Effector memory CD8-positive, alpha-beta T cell (primary cell): ENCODE measurements around the gene LMAN1L.

Experiments
- ATAC-seq: fragments of 150-1000 bp; cut with Tn5 transposase; replicated peaks from 2 replicates; pipeline ENCODE4 v1.10.0; 2021; ENCODE audit warnings: mild to moderate bottlenecking, moderate library complexity
- DNase-seq, 3 experiments: peaks; one replicate each; pipeline ENCODE4 v3.0.0; 2021
- H3K27ac Mint-ChIP-seq, 2 donors: one replicate each; pipeline ENCODE4 v1.8.0; 2022; ENCODE audit warnings: mild to moderate bottlenecking in 2 of 2, mixed read lengths in 2 of 2, moderate library complexity in 2 of 2
- H3K27me3 Mint-ChIP-seq, 2 donors: one replicate each; pipeline ENCODE4 v1.8.0; 2022; ENCODE audit warnings: mixed read lengths in 2 of 2
- H3K36me3 Mint-ChIP-seq: one replicate; pipeline ENCODE4 v1.8.0; 2022; ENCODE audit warnings: mild to moderate bottlenecking, moderate library complexity, mixed read lengths; ENCODE audit not compliant: insufficient read depth
- H3K4me1 Mint-ChIP-seq, 2 donors: one replicate each; pipeline ENCODE4 v1.8.0; 2022; ENCODE audit warnings: low read depth in 2 of 2, mixed read lengths in 2 of 2
- H3K4me3 Mint-ChIP-seq, 2 donors: one replicate each; pipeline ENCODE4 v1.8.0; 2022; ENCODE audit warnings: mild to moderate bottlenecking in 2 of 2, mixed read lengths in 2 of 2, moderate library complexity in 2 of 2
- H3K9me3 Mint-ChIP-seq, 2 donors: one replicate each; pipeline ENCODE4 v1.8.0; 2022; ENCODE audit warnings: mixed read lengths in 2 of 2

The LMAN1L gene

DNA sequence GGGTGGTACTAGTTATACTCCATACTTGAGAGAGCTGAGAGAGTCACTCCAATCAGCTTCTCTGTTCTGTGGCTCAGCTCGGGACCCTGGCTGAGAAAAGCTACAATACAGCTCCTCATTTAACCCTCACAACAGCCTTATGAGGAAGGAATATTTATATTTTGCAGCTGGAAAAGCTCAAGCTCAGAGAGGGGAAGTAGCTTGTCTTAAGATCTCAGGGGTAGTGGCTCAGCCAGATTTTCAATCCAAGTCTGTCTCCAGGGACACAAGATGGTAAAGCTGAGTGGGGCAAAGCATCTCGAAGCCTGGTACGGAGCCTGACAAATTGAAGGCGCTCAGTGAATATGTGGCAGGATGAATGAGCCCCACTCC, 45.7 kb downstream of the LMAN1L start:
- Mint-ChIP-seq H3K36me3 (peaks cover 50% of the 10 kb centered on the region), H3K4me1 (peaks cover 33 to 37% of the 10 kb centered on the region in 2 donors), H3K27me3 (no peaks in the 10 kb centered on the region), H3K27ac (peak overlapping the region; percentile 74 to 93), H3K4me3 (peak overlapping the region; percentile 30 to 68), H3K9me3 (no peaks in the 10 kb centered on the region)
- ATAC-seq (no peak), DNase-seq (no peak)

- DNase-seq (no peak), ATAC-seq (peak; percentile 33)
- H3K27ac Mint-ChIP-seq: peak overlapping the region; percentile 78 to 82
- no peaks in the 10 kb centered on the region for H3K9me3 Mint-ChIP-seq
- peaks cover 41% of the 10 kb centered on the region for H3K36me3 Mint-ChIP-seq
- peaks cover 46 to 55% of the 10 kb centered on the region in 2 donors for H3K4me1 Mint-ChIP-seq
- H3K27me3 Mint-ChIP-seq: no peaks in the 10 kb centered on the region
- H3K4me3 Mint-ChIP-seq: peak overlapping the region; percentile 9 to 37
Observed at GRCh38 chr15:74863239-74864056, 50.8 kb downstream of the LMAN1L start.

- Mint-ChIP-seq H3K9me3 (no peaks in the 10 kb centered on the region), H3K27me3 (no peaks in the 10 kb centered on the region), H3K27ac (peak overlapping the region; percentile 11 to 78), H3K36me3 (peaks cover 39% of the 10 kb centered on the region), H3K4me3 (peak overlapping the region in 1 of 2 donors; percentile 30), H3K4me1 (peaks cover 42 to 53% of the 10 kb centered on the region in 2 donors)
- no peak for ATAC-seq
- DNase-seq: no peak
Observed at GRCh38 chr15:74864296-74864695, 51.7 kb downstream of the LMAN1L start.

DNA sequence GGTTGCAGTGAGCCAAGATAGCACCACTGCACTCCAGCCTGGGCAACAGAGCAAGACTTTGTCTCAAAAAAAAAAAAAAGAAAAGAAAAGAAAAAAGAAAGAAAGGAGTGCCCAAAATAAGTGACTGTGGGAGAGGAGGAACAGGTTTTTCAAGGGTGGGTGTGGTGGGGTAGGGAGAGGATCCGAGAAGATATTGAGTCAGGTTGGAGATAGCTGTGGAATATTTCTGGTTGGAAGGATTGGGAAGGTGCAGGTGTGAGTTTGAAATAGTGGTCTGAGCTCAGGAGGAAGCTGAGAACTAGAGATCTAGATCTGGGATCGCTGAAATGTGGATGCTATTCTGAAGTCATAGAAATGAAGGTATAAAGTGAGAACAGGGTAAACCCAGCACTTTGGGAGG, 52.7 kb downstream of the LMAN1L start:
- ATAC-seq (no peak), DNase-seq (no peak)
- Mint-ChIP-seq H3K9me3 (no peaks in the 10 kb centered on the region), H3K27me3 (no peaks in the 10 kb centered on the region), H3K4me1 (peaks cover 48 to 62% of the 10 kb centered on the region in 2 donors), H3K27ac (peak overlapping the region; percentile 11 to 78), H3K4me3 (peak overlapping the region; percentile 72 to 78), H3K36me3 (peaks cover 37% of the 10 kb centered on the region)

DNA sequence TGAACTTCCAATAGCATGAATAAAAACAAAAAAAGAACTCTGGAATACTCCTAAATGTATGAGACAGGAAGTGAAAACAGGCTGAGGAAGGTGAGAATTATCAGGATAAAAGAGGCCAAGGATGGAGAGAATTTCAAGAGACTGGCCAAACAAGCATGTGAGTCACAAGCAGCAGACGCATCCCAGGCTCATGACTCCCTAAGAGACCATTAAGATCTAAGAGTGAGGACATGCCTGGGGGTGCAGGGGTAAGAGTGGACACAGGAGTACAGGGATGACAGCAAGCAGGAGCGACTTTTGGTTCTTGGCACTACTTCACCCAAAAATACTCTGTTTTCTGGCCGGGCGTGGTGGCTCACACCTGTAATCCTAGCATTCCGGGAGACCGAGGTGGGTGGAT, 53.5 kb downstream of the LMAN1L start:
- no peaks in the 10 kb centered on the region for H3K27me3 Mint-ChIP-seq
- H3K4me3 Mint-ChIP-seq: peak overlapping the region; percentile 72 to 78
- no peaks in the 10 kb centered on the region for H3K9me3 Mint-ChIP-seq
- DNase-seq (no peak), ATAC-seq (no peak)
- H3K4me1 Mint-ChIP-seq: peaks cover 55 to 68% of the 10 kb centered on the region in 2 donors
- H3K27ac Mint-ChIP-seq: peak overlapping the region; percentile 11 to 78
- peaks cover 36% of the 10 kb centered on the region for H3K36me3 Mint-ChIP-seq

DNA sequence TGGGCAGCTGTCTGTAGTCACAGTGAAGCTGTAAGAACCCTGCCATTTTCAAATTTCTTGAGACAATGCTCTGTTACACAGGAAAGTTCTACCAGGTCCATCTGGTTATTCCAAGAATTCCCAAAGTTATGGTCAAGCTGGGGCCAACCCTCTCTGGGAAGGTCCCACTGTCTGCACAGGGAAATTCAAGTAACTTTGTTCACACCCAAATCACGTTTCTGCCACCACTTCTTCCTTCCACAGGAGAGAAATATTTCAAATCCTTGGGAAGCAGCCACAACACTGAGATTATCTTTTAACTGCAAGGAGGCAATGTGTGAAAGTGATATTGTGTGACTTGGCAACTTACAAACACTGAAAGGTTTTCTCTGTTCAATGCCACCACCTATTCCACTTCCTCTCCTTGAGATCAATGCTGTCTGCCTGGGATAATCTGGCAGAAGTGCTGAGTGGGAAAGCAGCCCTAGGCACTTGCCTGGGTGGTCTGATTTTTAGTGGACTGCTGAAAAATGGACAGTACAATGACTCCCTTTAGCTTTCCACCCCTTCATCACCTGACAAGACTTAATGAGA, 54.9 kb downstream of the LMAN1L start:
- ATAC-seq: no peak
- no peaks in the 10 kb centered on the region for H3K9me3 Mint-ChIP-seq

DNA sequence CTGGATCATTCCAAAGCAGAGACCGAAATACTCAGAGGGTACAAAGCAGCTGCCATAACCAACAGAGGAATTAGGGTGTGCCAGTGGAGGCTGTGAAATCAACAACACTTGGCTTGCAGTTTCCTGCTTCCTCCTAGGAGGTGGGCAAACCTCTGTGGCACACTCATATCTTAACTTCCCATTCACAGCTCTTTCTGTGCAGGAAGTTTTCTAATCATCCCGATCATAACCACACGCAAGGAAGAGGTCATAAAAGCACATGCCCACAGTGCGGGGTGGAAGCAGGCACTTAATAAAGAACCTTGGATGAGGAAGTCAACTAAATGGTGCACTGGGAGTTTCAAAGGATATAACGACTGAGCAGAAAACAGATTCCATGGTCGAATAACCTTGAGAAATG, 55.4 kb downstream of the LMAN1L start:
- Mint-ChIP-seq H3K4me3 (peak overlapping the region; percentile 72 to 78), H3K9me3 (no peaks in the 10 kb centered on the region), H3K27me3 (no peaks in the 10 kb centered on the region), H3K36me3 (peaks cover 25% of the 10 kb centered on the region), H3K4me1 (peaks cover 66 to 73% of the 10 kb centered on the region in 2 donors), H3K27ac (peak overlapping the region; percentile 84 to 89)
- ATAC-seq: no peak
- DNase-seq: no peak

More for the DNA sequence above, 54.9 kb downstream of the LMAN1L start:
- Mint-ChIP-seq H3K4me3 (peak overlapping the region; percentile 72 to 78), H3K4me1 (peaks cover 62 to 70% of the 10 kb centered on the region in 2 donors), H3K36me3 (peaks cover 24% of the 10 kb centered on the region), H3K27me3 (no peaks in the 10 kb centered on the region), H3K27ac (peak overlapping the region; percentile 84 to 89)
- no peak for DNase-seq

DNA sequence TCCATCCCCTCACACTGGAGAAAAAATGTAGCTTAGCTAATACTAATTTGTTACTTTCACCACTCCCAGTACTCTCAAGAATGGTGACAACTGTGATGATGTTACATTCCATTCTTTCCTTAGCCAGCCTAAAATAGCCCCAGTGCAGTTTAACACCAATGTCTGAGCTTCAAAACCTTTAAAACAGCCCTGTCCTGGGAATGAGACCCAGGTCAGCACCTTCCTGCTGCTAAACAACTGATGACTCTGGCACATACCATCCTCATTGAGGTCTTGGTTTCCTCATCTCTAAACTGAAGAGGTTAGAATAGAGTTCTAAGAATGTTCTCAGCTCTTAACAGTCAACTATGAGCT, 56.7 kb downstream of the LMAN1L start:
- DNase-seq (no peak), ATAC-seq (no peak)
- Mint-ChIP-seq H3K9me3 (no peaks in the 10 kb centered on the region), H3K4me1 (peaks cover 63 to 71% of the 10 kb centered on the region in 2 donors), H3K27ac (peak overlapping the region; percentile 93 to 94), H3K27me3 (no peaks in the 10 kb centered on the region), H3K4me3 (peak overlapping the region; percentile 97 to 98), H3K36me3 (peaks cover 35% of the 10 kb centered on the region)

- peaks cover 39% of the 10 kb centered on the region for H3K36me3 Mint-ChIP-seq
- ATAC-seq (peak; percentile 17), DNase-seq (peak in 1 of 3 experiments; percentile 14)
- no peaks in the 10 kb centered on the region for H3K27me3 Mint-ChIP-seq
- H3K27ac Mint-ChIP-seq: peak overlapping the region; percentile 93 to 94
- peaks cover 60 to 66% of the 10 kb centered on the region in 2 donors for H3K4me1 Mint-ChIP-seq
- H3K9me3 Mint-ChIP-seq: no peaks in the 10 kb centered on the region
- peak overlapping the region; percentile 97 to 98 for H3K4me3 Mint-ChIP-seq
Observed at GRCh38 chr15:74869726-74870407, 57.2 kb downstream of the LMAN1L start.

DNA sequence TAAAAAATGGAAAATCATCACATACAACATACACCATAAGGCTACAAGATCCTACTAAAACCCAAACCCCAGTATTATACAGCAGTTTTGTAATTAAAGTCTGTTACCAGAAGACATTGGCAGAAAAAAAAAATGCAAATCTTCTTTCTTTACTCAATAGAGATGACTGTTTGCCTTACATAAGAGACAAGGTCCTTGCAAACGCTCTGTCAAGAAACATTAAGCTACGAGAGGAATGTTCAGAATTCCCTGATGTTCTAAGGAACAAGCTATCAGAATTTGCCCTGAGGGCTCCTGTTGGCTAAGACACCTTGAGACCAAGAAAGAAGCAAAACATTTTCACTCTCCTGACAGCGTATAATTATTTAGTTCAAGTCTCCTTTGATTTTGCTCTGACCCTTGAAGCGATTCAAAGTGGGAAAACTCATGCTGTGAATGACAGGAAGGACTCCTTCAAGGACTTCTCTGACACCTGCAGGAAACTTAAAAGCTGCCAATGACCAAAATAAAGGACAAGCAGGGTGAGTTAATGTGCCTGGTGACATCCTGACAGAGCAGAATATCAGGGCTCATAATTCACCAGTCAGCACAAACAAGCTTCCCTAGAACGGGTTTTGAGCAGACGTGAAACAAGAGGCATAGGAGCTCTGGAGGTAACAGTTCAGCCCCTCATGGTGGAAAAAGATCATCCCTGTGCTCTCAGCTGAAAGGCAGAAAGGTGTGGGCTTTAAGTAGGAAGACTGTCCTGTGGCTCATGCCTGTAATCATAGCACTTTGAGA, 58.0 kb downstream of the LMAN1L start:
- Mint-ChIP-seq H3K27ac (peak overlapping the region; percentile 93 to 94), H3K4me1 (peaks cover 57 to 66% of the 10 kb centered on the region in 2 donors), H3K9me3 (no peaks in the 10 kb centered on the region), H3K27me3 (no peaks in the 10 kb centered on the region), H3K4me3 (peak overlapping the region; percentile 97 to 98), H3K36me3 (peaks cover 39% of the 10 kb centered on the region)
- ATAC-seq: no peak
- no peak for DNase-seq

DNA sequence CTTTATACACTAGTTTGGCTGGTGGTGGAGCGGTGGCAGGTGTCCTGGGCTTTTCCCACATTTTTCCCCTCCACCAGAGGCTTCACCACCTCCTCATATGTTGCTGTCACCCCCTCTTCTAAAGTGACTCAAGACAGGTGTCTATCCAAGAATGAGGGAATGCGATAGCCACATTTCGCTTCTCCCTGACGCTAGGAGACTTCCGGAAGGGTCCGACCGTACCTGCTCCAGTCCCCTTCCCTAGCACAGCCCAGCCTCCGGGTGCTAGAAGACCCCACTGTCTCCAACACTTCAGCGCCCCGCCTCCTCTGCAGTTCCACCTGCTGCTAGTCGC, 60.0 kb downstream of the LMAN1L start:
- peak overlapping the region; percentile 93 to 95 for H3K27ac Mint-ChIP-seq
- DNase-seq (no peak), ATAC-seq (no peak)
- no peaks in the 10 kb centered on the region for H3K27me3 Mint-ChIP-seq
- peak overlapping the region; percentile 97 to 98 for H3K4me3 Mint-ChIP-seq
- no peaks in the 10 kb centered on the region for H3K9me3 Mint-ChIP-seq
- peaks cover 41% of the 10 kb centered on the region for H3K36me3 Mint-ChIP-seq
- peaks cover 39 to 46% of the 10 kb centered on the region in 2 donors for H3K4me1 Mint-ChIP-seq

- ATAC-seq (peak; percentile 91), DNase-seq (peak; percentile 84 to 89 (median 87))
- Mint-ChIP-seq H3K4me1 (peaks cover 34 to 41% of the 10 kb centered on the region in 2 donors), H3K9me3 (no peaks in the 10 kb centered on the region), H3K36me3 (peaks cover 37% of the 10 kb centered on the region), H3K4me3 (peak within 1 kb of the TSS; percentile 97 to 98), H3K27me3 (no peaks in the 10 kb centered on the region), H3K27ac (peak within 1 kb of the TSS; percentile 93 to 95)
Observed at GRCh38 chr15:74873036-74873755, 60.6 kb downstream of the LMAN1L start, which contains the start of gene SCAMP2. SCAMP2 (minus strand) TSS chr15:74873365; CDS start chr15:74873255, 110 bp downstream.
